Astrocyte of the cerebellum (primary cell): ENCODE measurements around the gene MGAT1.
A peak's percentile ranks its signal among the peaks of the same experiment; 100 is the strongest.

ENCODE experiments used
- DNase-seq: peaks from one replicate; pipeline ENCODE4 v3.0.0-alpha.2; 2011; ENCODE audit warnings: low read depth
- H3K4me3 ChIP-seq: 2 replicates; pipeline ENCODE4 v1.5.1; 2011; ENCODE audit warnings: mild to moderate bottlenecking, low read depth, low read length, moderate library complexity
- CTCF ChIP-seq: IDR thresholded peaks from 2 replicates; pipeline ENCODE4 v1.5.1; 2012; ENCODE audit warnings: low read length, low read depth, moderate library complexity, mild to moderate bottlenecking; ENCODE audit errors: missing control alignments
- in situ Hi-C: cut with HindIII; loops from 2 replicates; pipeline ENCODE4 v1.10.0; 2017; ENCODE audit warnings: low sequenced_read_pairs

Gene MGAT1

GRCh38 chr5:180804129-180804618, 1.6 kb upstream of the MGAT1 start:
- TF ChIP-seq CTCF, result no peak
- no peak for DNase-seq
- no peak overlapping the region for H3K4me3 ChIP-seq
- in situ Hi-C loops, result no loop called here

- H3K4me3 ChIP-seq, result peak overlapping the region; percentile 81
- in situ Hi-C loops, result no loop called here
- DNase-seq, result no peak
- peak; percentile 33 for TF ChIP-seq CTCF
Measured at GRCh38 chr5:180803181-180804128, 849 bp upstream of the MGAT1 start.

- in situ Hi-C loops, result no loop called here
- H3K4me3 ChIP-seq, result peak overlapping the region; percentile 81
- no peak for DNase-seq
- TF ChIP-seq CTCF, result no peak
Measured at GRCh38 chr5:180801596-180802324, 846 bp downstream of the MGAT1 start.

- peak; percentile 17 for TF ChIP-seq CTCF
Measured at GRCh38 chr5:180799902-180800801, 2.5 kb downstream of the MGAT1 start.

GRCh38 chr5:180799194-180799593, 3.4 kb downstream of the MGAT1 start:
- in situ Hi-C loops, result no loop called here
- no peak for DNase-seq
- no peak overlapping the region for H3K4me3 ChIP-seq

More at GRCh38 chr5:180799902-180800801, 2.5 kb downstream of the MGAT1 start:
- no peak for DNase-seq
- in situ Hi-C loops, result no loop called here
- no peak overlapping the region for H3K4me3 ChIP-seq

More at GRCh38 chr5:180799194-180799593, 3.4 kb downstream of the MGAT1 start:
- peak; percentile 19 for TF ChIP-seq CTCF
